Smooth muscle cell (in vitro differentiated cells): ENCODE data around the gene IFNA21. TPM values are rescaled to one million over a fixed set of nuclear protein-coding genes. Genes with fewer than 3 reads are reported as not detected.
"Not testable (repeated sequence)": the region's sequence is repeated elsewhere in the genome, so short reads cannot be mapped to it uniquely, and the experiment has no call there.

Experiments
- DNase-seq: peaks from one replicate; lab custom pipeline; 2025; ENCODE audit not compliant: unreplicated experiment; lab: John Stamatoyannopoulos, UW
- H2AFZ ChIP-seq: fragments of 200-600 bp; sonication (generic); 2 replicates; pipeline ENCODE4 v1.6.0; 2016; ENCODE audit warnings: antibody characterized with exemption, low read depth, mild to moderate bottlenecking
- H3F3A ChIP-seq: fragments of 200-600 bp; sonication (generic); 2 replicates; pipeline ENCODE4 v1.6.0; 2017; ENCODE audit warnings: antibody characterized with exemption, low read depth
- H3K27ac ChIP-seq: fragments of 200-600 bp; sonication (generic); 2 replicates; pipeline ENCODE4 v1.5.1; 2016; ENCODE audit warnings: low read depth, mild to moderate bottlenecking
- H3K27me3 ChIP-seq: fragments of 200-600 bp; sonication (generic); 2 replicates; pipeline ENCODE4 v1.6.1; 2016; ENCODE audit warnings: low read depth, mild to moderate bottlenecking
- H3K36me3 ChIP-seq: fragments of 200-600 bp; sonication (generic); 2 replicates; pipeline ENCODE4 v1.5.1; 2016; ENCODE audit warnings: low read depth
- H3K4me1 ChIP-seq: fragments of 200-600 bp; sonication (generic); 2 replicates; pipeline ENCODE4 v1.5.1; 2016; ENCODE audit warnings: low read depth
- H3K4me2 ChIP-seq: fragments of 200-600 bp; sonication (generic); 2 replicates; pipeline ENCODE4 v1.6.0; 2016; ENCODE audit warnings: mild to moderate bottlenecking
- H3K4me3 ChIP-seq: fragments of 200-600 bp; sonication (generic); 2 replicates; pipeline ENCODE4 v1.5.1; 2016; ENCODE audit warnings: mild to moderate bottlenecking
- H3K79me2 ChIP-seq: fragments of 200-600 bp; sonication (generic); 2 replicates; pipeline ENCODE4 v1.6.0; 2016; ENCODE audit warnings: low read depth, mild to moderate bottlenecking
- H3K9ac ChIP-seq: fragments of 200-600 bp; sonication (generic); 2 replicates; pipeline ENCODE4 v1.6.0; 2016; ENCODE audit warnings: low read depth
- H3K9me3 ChIP-seq: fragments of 200-600 bp; sonication (generic); replicated peaks from 2 replicates; pipeline ENCODE4 v1.5.1; 2016; ENCODE audit warnings: low read depth
- H4K20me1 ChIP-seq: fragments of 200-600 bp; sonication (generic); 2 replicates; pipeline ENCODE4 v1.6.0; 2016; ENCODE audit warnings: low read depth
- WGBS: methylation state at CpG from one replicate; pipeline ENCODE4 v1.1.7; 2016; ENCODE audit warnings: low lambda C conversion rate; 5-methylcytosine and 5-hydroxymethylcytosine counted together
- polyA plus RNA-seq: library from polyadenylated mRNA; unstranded; fragments of >200 nt; fragmentation: Nextera tagmentation; extraction: Ambion mirVana; gene quantifications from 2 replicates; pipeline ENCODE4 v1.2.1, GENCODE V29; 2016
- total RNA-seq: library from RNA; depleted of rRNA; stranded (reverse); fragments of >200 nt; gene quantifications from 2 replicates; pipeline ENCODE4 v1.2.3, GENCODE V29; 2014
- TF ChIP-seq, protein P1 (sequence below): fragments of 200-600 bp; sonication (generic); IDR thresholded peaks from 2 replicates; pipeline ENCODE4 v1.5.1; 2017; ENCODE audit warnings: borderline replicate concordance, mild to moderate bottlenecking, antibody characterized with exemption; ENCODE audit not compliant: insufficient read depth, poor library complexity, severe bottlenecking

Gene IFNA21
- total and polyA plus RNA-seq, 2 experiments from 2014 or later, result not detected

DNA sequence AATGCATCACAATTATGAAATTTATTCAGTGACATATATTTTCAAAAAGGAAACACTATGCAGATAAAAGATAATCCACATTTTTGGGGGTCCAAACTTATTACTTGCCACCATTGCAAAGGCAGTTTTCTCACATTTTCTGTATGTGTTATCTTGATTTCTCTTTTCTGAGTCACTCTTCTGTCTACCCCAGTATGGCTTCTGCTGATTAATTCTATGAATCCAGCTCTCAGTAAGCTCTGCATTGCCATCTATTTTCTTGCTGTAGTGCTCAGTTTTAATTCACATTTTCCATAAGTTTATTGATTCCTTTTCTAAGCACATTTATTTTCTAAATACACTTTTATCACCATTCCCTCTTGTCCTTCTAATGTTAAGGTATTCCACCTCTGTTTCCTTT, 38.7 kb upstream of the IFNA21 start:
- no peaks in the 10 kb centered on the region for H4K20me1 ChIP-seq
- H3K9ac ChIP-seq, result no peak overlapping the region
- no peak for DNase-seq
- no peak overlapping the region for H3K27ac ChIP-seq
- H3K9me3 ChIP-seq, result no peaks in the 10 kb centered on the region
- H3K27me3 ChIP-seq, result peaks cover 8% of the 10 kb centered on the region
- no peaks in the 10 kb centered on the region for H3K36me3 ChIP-seq
- no peaks in the 10 kb centered on the region for H3K79me2 ChIP-seq
- no peaks in the 10 kb centered on the region for H3F3A ChIP-seq
- no peak overlapping the region for H2AFZ ChIP-seq
- H3K4me2 ChIP-seq, result no peak overlapping the region
- TF ChIP-seq, protein P1, sequence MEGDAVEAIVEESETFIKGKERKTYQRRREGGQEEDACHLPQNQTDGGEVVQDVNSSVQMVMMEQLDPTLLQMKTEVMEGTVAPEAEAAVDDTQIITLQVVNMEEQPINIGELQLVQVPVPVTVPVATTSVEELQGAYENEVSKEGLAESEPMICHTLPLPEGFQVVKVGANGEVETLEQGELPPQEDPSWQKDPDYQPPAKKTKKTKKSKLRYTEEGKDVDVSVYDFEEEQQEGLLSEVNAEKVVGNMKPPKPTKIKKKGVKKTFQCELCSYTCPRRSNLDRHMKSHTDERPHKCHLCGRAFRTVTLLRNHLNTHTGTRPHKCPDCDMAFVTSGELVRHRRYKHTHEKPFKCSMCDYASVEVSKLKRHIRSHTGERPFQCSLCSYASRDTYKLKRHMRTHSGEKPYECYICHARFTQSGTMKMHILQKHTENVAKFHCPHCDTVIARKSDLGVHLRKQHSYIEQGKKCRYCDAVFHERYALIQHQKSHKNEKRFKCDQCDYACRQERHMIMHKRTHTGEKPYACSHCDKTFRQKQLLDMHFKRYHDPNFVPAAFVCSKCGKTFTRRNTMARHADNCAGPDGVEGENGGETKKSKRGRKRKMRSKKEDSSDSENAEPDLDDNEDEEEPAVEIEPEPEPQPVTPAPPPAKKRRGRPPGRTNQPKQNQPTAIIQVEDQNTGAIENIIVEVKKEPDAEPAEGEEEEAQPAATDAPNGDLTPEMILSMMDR, result no peak
- H3K4me3 ChIP-seq, result no peak overlapping the region
- no peaks in the 10 kb centered on the region for H3K4me1 ChIP-seq

- H3K27me3 ChIP-seq, result peaks cover 14% of the 10 kb centered on the region
- not testable (repeated sequence) for H3K4me3 ChIP-seq, H3K27ac ChIP-seq, H3K79me2 ChIP-seq, H3K4me1 ChIP-seq, H3K4me2 ChIP-seq, H3K36me3 ChIP-seq, H3K9ac ChIP-seq, H4K20me1 ChIP-seq, H3K9me3 ChIP-seq, DNase-seq, H2AFZ ChIP-seq, H3F3A ChIP-seq
- WGBS, result 71% methylated on average over 4 of the region's 4 CpGs
These were observed 35.6 kb upstream of the IFNA21 start, which contains the start of gene IFNA7 for GRCh38 chr9:21202105-21202504. TSS of gene IFNA7 (minus strand) at chr9:21202205. CDS start at chr9:21202165, 40 bp downstream.

- H3K9ac ChIP-seq, H3K27me3 ChIP-seq, H3K79me2 ChIP-seq, H3F3A ChIP-seq, H3K27ac ChIP-seq, H4K20me1 ChIP-seq, H3K4me1 ChIP-seq, H3K36me3 ChIP-seq, DNase-seq, H3K9me3 ChIP-seq: not testable (repeated sequence)
- WGBS, result 42% methylated on average over 6 of the region's 6 CpGs
- H3K4me2 ChIP-seq, result peak overlapping the region; percentile 60
- H3K4me3 ChIP-seq, result peak overlapping the region; percentile 15
- H2AFZ ChIP-seq, result peak overlapping the region; percentile 6
- TF ChIP-seq, protein P1, result peak; percentile 57
These were observed 28.7 kb upstream of the IFNA21 start for GRCh38 chr9:21194867-21195776.

GRCh38 chr9:21187487-21187886, 21.0 kb upstream of the IFNA21 start, which contains the start of gene IFNA4:
TSS of gene IFNA4 (minus strand) at chr9:21187587. CDS start at chr9:21187531, 56 bp downstream.
- not testable (repeated sequence) for H3K36me3 ChIP-seq, DNase-seq, H3K4me3 ChIP-seq, H3F3A ChIP-seq, H3K27ac ChIP-seq, H3K4me2 ChIP-seq, H2AFZ ChIP-seq, H3K9me3 ChIP-seq, H3K79me2 ChIP-seq, H3K9ac ChIP-seq, H3K4me1 ChIP-seq, H4K20me1 ChIP-seq, H3K27me3 ChIP-seq
- 88% methylated on average over 3 of the region's 3 CpGs for WGBS
